ENCODE data around the gene CEP19.

DNA sequence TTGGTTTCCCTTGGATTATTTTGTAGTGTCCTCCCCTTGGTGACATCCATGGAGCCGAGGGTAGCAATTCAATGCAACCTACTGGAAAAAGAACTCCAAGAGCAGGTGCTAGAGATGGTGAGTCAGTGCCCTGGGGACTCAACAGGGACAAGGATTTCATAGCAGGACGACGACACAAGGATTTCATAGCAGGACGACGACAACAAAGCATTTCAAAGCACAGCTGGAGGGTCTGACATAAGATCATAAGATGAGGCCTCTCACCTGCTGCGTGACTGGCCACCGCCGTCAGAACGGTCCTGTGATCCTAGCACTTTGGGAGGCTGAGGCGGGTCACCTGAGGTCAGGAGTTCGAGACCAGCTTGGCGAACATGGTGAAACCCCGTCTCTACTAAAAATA lies 50.0 kb downstream of the CEP19 start:
- TF ChIP-seq, protein P1, sequence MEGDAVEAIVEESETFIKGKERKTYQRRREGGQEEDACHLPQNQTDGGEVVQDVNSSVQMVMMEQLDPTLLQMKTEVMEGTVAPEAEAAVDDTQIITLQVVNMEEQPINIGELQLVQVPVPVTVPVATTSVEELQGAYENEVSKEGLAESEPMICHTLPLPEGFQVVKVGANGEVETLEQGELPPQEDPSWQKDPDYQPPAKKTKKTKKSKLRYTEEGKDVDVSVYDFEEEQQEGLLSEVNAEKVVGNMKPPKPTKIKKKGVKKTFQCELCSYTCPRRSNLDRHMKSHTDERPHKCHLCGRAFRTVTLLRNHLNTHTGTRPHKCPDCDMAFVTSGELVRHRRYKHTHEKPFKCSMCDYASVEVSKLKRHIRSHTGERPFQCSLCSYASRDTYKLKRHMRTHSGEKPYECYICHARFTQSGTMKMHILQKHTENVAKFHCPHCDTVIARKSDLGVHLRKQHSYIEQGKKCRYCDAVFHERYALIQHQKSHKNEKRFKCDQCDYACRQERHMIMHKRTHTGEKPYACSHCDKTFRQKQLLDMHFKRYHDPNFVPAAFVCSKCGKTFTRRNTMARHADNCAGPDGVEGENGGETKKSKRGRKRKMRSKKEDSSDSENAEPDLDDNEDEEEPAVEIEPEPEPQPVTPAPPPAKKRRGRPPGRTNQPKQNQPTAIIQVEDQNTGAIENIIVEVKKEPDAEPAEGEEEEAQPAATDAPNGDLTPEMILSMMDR (IDR thresholded peaks at IDR 0.05) = no peak
- no peak for TF ChIP-seq EP300 (IDR thresholded peaks at IDR 0.05)
